Naive thymus-derived CD8-positive, alpha-beta T cell (primary cell): Measurements from ENCODE around the gene FOXO1. TPM values are rescaled to one million over a fixed set of nuclear protein-coding genes. Genes with fewer than 3 reads are reported as not detected.

Source experiments
- ATAC-seq, 2 donors: fragments of 150-1000 bp; cut with Tn5 transposase in 1 of 2; sonication (Bioruptor Pico), chemical (Tn5 transposase) in 1 of 2; 1 replicate in 1 of 2; 2 replicates in 1 of 2; pipeline ENCODE4 v1.10.0; 2021; ENCODE audit warnings: mild to moderate bottlenecking in 2 of 2, moderate library complexity in 2 of 2
- POLR2A ChIA-PET: fragments of 350-600 bp; sonication (Branson Sonifier 250); formaldehyde crosslinking; loops from one replicate; lab custom pipeline; 2021; ENCODE audit warnings: antibody characterized with exemption; lab: Charles Lee
- DNase-seq, 10 donors: peaks; one replicate each; pipeline versions ENCODE4 v3.0.0 to v3.0.0-alpha.2; 2020 to 2022
- H3K27ac Mint-ChIP-seq, 10 donors: one replicate each; pipeline ENCODE4 v1.8.0; 2020 to 2022; ENCODE audit warnings: mild to moderate bottlenecking in 10 of 10, mixed read lengths in 10 of 10, moderate library complexity in 4 of 10, inconsistent platforms in 1 of 10
- H3K27me3 Mint-ChIP-seq, 5 donors: one replicate each; pipeline ENCODE4 v1.8.0; 2021 to 2022; ENCODE audit warnings: mixed read lengths in 5 of 5
- H3K36me3 Mint-ChIP-seq, 3 donors: one replicate each; pipeline ENCODE4 v1.8.0; 2020 to 2022; ENCODE audit warnings: mixed read lengths in 3 of 3, mild to moderate bottlenecking in 2 of 3, inconsistent platforms in 1 of 3
- H3K4me1 Mint-ChIP-seq, 4 donors: one replicate each; pipeline ENCODE4 v1.8.0; 2021 to 2022; ENCODE audit warnings: mixed read lengths in 4 of 4
- H3K4me3 Mint-ChIP-seq, 10 donors: one replicate each; pipeline ENCODE4 v1.8.0; 2020 to 2022; ENCODE audit warnings: mild to moderate bottlenecking in 10 of 10, mixed read lengths in 10 of 10, moderate library complexity in 6 of 10, inconsistent platforms in 1 of 10
- H3K9me3 Mint-ChIP-seq, 9 donors: one replicate each; pipeline ENCODE4 v1.8.0; 2020 to 2022; ENCODE audit warnings: mixed read lengths in 9 of 9, mild to moderate bottlenecking in 3 of 9, inconsistent platforms in 1 of 9, moderate library complexity in 1 of 9
- polyA plus RNA-seq, 3 donors: library from polyadenylated mRNA; unstranded; fragments of 300-500 nt; fragmentation: Illumina TruSeq; gene quantifications; one replicate each; pipeline ENCODE4 v1.2.3, GENCODE V29; 2021
- total RNA-seq, 8 experiments: library from RNA in 2 of 8; stranded (reverse) in 2 of 8; gene quantifications; one replicate each; pipeline ENCODE4 v1.2.3 and lab custom pipeline; 2021 to 2026

Gene FOXO1
- total and polyA plus RNA-seq, 5 experiments from 2014 or later: 59.1 to 137 (median 101) TPM

- Mint-ChIP-seq H3K36me3 (no peaks in the 10 kb centered on the region), H3K4me1 (peaks cover 4 to 19% (median 6%) of the 10 kb centered on the region in 4 donors), H3K9me3 (no peaks in the 10 kb centered on the region), H3K27me3 (no peaks in the 10 kb centered on the region), H3K4me3 (no peak overlapping the region), H3K27ac (no peak overlapping the region)
- DNase-seq (no peak), ATAC-seq (no peak)
- POLR2A ChIA-PET: interaction anchor here (0.6 to 0.7 kb wide), 2 partner anchors 22 to 608 kb away, joined by 3 read pairs; no protein-coding TSS in a partner anchor
These were observed 10.6 kb upstream of the FOXO1 start for GRCh38 chr13:40677064-40677463.

GRCh38 chr13:40676007-40676406 lies 9.6 kb upstream of the FOXO1 start:
- Mint-ChIP-seq H3K9me3 (no peaks in the 10 kb centered on the region), H3K36me3 (no peaks in the 10 kb centered on the region), H3K27me3 (no peaks in the 10 kb centered on the region), H3K4me1 (peaks cover 0 to 14% (median 1%) of the 10 kb centered on the region in 4 donors), H3K27ac (no peak overlapping the region), H3K4me3 (no peak overlapping the region)
- POLR2A ChIA-PET: interaction anchor here (0.6 to 0.9 kb wide), 2 partner anchors 18 to 67 kb away, joined by 3 read pairs; no protein-coding TSS in a partner anchor
- no peak for DNase-seq
- ATAC-seq: no peak

DNA sequence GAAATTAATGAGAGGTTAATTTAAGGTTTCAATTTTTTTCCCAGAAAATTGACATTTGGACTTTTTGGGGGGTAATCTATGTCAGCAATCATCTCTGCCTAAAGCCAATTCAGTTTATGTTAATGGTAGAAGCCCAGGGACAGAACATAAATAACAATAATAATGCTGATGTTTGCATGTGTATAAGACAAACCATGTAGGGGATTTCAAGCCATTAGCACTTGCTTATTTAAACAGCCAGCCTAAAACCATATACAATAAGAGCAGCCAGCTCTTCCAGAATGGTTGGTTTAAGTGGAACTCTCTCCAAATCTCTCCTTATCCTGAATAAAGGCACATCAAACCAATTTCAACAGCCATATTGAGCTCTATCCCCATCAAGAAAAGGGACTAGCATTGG lies 7.0 kb upstream of the FOXO1 start:
- Mint-ChIP-seq H3K36me3 (no peaks in the 10 kb centered on the region), H3K27ac (peak overlapping the region in 1 of 10 donors; percentile 9), H3K4me1 (peaks cover 2 to 22% (median 8%) of the 10 kb centered on the region in 4 donors), H3K27me3 (no peaks in the 10 kb centered on the region), H3K9me3 (no peaks in the 10 kb centered on the region), H3K4me3 (no peak overlapping the region)
- ATAC-seq: no peak
- no peak for DNase-seq
- POLR2A ChIA-PET: interaction anchor here (0.6 to 1.6 kb wide), 2 partner anchors 8 to 36 kb away, joined by 4 to 6 read pairs; no protein-coding TSS in a partner anchor

- peak overlapping the region in 1 of 10 donors; percentile 20 for H3K27ac Mint-ChIP-seq
- peaks cover 8 to 28% (median 14%) of the 10 kb centered on the region in 4 donors for H3K4me1 Mint-ChIP-seq
- POLR2A ChIA-PET: interaction anchor here (0.6 to 1.6 kb wide), 2 partner anchors 8 to 35 kb away, joined by 4 to 6 read pairs; no protein-coding TSS in a partner anchor
- no peaks in the 10 kb centered on the region for H3K9me3 Mint-ChIP-seq
- H3K36me3 Mint-ChIP-seq: no peaks in the 10 kb centered on the region
- no peak overlapping the region for H3K4me3 Mint-ChIP-seq
- DNase-seq (no peak), ATAC-seq (no peak)
- no peaks in the 10 kb centered on the region for H3K27me3 Mint-ChIP-seq
These were observed 6.4 kb upstream of the FOXO1 start for GRCh38 chr13:40672765-40673397.

DNA sequence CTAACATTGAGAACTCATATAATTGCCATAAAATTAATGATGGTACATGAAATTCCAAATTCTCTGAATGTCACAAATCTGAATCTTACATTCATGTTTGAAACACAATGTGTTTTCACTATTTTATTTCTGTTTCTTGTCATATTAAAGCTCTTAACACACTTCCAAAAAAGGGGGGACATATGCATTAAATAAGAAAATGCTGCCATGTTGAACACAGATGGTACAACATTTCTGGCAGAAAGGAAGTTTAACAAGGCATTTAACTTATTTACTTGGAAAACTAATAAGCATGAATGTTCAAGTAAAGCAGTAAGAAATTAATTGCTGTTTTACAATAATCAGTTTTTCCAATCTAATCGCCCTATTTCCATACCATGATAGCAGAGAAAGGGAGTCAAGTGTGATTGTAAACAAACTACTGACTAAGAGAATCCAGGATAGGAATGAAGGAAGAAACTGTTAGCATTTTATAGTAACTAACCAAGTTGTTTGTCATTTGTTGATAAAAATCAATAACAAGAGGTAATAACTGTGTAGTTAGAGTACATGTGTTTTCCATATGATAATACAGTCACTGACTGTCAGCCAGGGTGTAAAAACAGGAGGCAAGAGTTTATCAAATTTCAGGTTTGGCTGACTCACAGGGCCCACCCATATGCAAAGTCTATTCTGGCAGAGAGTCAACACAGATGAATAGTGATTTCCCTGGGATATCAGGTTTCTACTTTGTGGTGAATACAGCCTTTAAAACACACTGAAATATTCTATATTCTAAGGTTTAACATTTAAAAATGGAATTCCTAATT lies 5.7 kb upstream of the FOXO1 start:
- no peak for ATAC-seq
- H3K4me1 Mint-ChIP-seq: peaks cover 13 to 34% (median 19%) of the 10 kb centered on the region in 4 donors
- H3K27ac Mint-ChIP-seq: peak overlapping the region in 1 of 10 donors; percentile 49
- DNase-seq: no peak
- no peak overlapping the region for H3K4me3 Mint-ChIP-seq
- POLR2A ChIA-PET: no interaction called here
- H3K9me3 Mint-ChIP-seq: no peaks in the 10 kb centered on the region
- H3K27me3 Mint-ChIP-seq: no peaks in the 10 kb centered on the region
- no peaks in the 10 kb centered on the region for H3K36me3 Mint-ChIP-seq

DNA sequence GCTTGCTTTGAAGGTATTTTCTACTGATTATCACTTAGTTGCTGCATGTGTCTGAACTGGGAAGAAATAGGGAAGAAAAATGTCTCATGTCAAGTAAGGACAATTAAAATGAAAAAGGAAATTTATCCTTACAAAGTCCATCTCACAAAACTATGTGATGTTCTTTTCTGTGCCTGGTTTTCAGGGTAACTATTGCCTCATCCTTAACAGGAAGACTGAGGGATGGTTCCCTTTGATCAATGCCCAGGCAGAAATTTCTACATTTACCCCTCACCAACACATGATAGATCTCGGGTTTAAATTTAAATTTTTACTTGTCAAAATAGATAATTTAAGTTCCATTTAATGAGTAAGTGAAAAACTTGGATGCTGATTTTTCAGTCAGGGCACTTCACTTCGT lies 3.9 kb upstream of the FOXO1 start:
- no peak for DNase-seq
- peak overlapping the region in 4 of 10 donors; percentile 34 to 53 (median 52) for H3K27ac Mint-ChIP-seq
- peaks cover 13 to 34% (median 19%) of the 10 kb centered on the region in 4 donors for H3K4me1 Mint-ChIP-seq
- peaks cover 0 to 1% (median 0%) of the 10 kb centered on the region in 3 donors for H3K36me3 Mint-ChIP-seq
- H3K4me3 Mint-ChIP-seq: no peak overlapping the region
- POLR2A ChIA-PET: no interaction called here
- H3K9me3 Mint-ChIP-seq: no peaks in the 10 kb centered on the region
- no peak for ATAC-seq
- no peaks in the 10 kb centered on the region for H3K27me3 Mint-ChIP-seq

DNA sequence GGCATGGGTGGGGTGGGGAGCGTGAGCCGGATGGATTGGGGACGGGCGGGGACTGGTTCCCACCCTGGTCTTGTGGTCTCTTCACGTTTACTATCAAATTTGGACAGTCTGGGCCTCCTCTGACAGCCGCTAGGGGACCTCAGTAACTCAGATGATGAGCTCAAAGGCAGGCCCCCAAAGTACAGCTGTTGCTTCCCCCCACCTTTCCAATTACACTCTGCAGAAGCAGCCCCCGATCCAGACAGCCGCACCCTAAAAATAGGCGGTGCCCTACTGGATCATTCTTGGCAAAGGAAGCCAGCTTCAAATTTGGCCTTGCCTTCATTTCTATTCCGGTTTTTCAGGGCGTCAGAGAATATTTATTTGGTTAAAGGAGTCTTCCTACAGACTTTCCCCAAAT lies 1.9 kb upstream of the FOXO1 start:
- Mint-ChIP-seq H3K9me3 (no peaks in the 10 kb centered on the region), H3K27ac (peak overlapping the region; percentile 86 to 97 (median 93)), H3K4me3 (peak overlapping the region; percentile 84 to 98 (median 92)), H3K27me3 (no peaks in the 10 kb centered on the region), H3K4me1 (peaks cover 14 to 40% (median 22%) of the 10 kb centered on the region in 4 donors), H3K36me3 (peaks cover 0 to 4% (median 2%) of the 10 kb centered on the region in 3 donors)
- POLR2A ChIA-PET: interaction anchor here (0.6 to 5.9 kb wide), 11 partner anchors 13 to 891 kb away, joined by 3 to 102 read pairs (median 6); no protein-coding TSS in a partner anchor
- ATAC-seq (peak; percentile 11 to 28), DNase-seq (peak; percentile 21 to 77 (median 52))

- peaks cover 0 to 4% (median 2%) of the 10 kb centered on the region in 3 donors for H3K36me3 Mint-ChIP-seq
- ATAC-seq: no peak
- peak overlapping the region; percentile 86 to 97 (median 94) for H3K27ac Mint-ChIP-seq
- POLR2A ChIA-PET: interaction anchor here (0.8 to 5.9 kb wide), 7 partner anchors 14 to 891 kb away, joined by 3 to 102 read pairs (median 6); no protein-coding TSS in a partner anchor
- DNase-seq: no peak
- H3K9me3 Mint-ChIP-seq: no peaks in the 10 kb centered on the region
- peak overlapping the region; percentile 84 to 98 (median 92) for H3K4me3 Mint-ChIP-seq
- H3K4me1 Mint-ChIP-seq: peaks cover 18 to 41% (median 28%) of the 10 kb centered on the region in 4 donors
- H3K27me3 Mint-ChIP-seq: no peaks in the 10 kb centered on the region
These were observed 1.2 kb upstream of the FOXO1 start for GRCh38 chr13:40667622-40667978.

DNA sequence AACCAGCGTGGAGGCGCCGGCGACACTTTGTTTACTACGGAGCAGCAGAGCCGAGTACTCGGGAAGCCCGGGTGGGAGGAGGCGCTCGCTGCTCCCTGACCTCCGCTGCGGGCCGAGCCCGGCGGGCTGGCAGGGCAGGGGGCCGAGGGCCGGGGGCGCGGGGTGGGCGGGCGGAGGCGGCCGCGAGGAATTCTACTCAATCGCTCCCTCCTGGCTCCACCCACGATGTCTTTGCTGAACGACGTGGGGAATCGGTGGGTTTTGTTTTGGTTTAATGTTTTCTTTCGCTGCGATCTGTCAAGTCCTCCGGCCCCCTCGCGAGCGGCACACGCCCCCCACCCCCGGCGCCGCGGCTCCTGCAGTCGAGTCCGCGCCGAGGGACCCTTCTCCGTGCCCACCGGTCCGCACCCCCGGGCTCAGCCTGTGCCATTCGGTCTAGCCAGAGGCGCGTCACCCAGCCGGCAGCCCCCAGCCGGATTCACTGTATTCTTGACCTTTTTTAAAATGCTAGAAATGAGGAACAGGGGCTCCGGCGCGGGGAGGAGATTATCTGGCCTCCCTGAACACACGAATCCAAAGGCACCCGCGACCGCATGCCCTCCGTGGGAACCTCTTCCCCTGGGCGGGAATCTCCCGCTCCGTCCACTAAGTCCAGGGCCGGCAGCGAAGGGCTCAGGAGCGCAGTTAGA lies 636 bp upstream of the FOXO1 start:
- Mint-ChIP-seq H3K27me3 (no peaks in the 10 kb centered on the region), H3K4me1 (peaks cover 19 to 41% (median 33%) of the 10 kb centered on the region in 4 donors), H3K36me3 (peaks cover 0 to 4% (median 2%) of the 10 kb centered on the region in 3 donors), H3K27ac (peak overlapping the region; percentile 86 to 97 (median 94)), H3K4me3 (peak overlapping the region; percentile 84 to 98 (median 92)), H3K9me3 (no peaks in the 10 kb centered on the region)
- POLR2A ChIA-PET: interaction anchor here (0.6 to 5.9 kb wide), 12 partner anchors 14 to 890 kb away, joined by 3 to 102 read pairs (median 6); no protein-coding TSS in a partner anchor
- DNase-seq (peak in 4 of 10 donors; percentile 28 to 65 (median 36)), ATAC-seq (peak; percentile 25 to 33)

DNA sequence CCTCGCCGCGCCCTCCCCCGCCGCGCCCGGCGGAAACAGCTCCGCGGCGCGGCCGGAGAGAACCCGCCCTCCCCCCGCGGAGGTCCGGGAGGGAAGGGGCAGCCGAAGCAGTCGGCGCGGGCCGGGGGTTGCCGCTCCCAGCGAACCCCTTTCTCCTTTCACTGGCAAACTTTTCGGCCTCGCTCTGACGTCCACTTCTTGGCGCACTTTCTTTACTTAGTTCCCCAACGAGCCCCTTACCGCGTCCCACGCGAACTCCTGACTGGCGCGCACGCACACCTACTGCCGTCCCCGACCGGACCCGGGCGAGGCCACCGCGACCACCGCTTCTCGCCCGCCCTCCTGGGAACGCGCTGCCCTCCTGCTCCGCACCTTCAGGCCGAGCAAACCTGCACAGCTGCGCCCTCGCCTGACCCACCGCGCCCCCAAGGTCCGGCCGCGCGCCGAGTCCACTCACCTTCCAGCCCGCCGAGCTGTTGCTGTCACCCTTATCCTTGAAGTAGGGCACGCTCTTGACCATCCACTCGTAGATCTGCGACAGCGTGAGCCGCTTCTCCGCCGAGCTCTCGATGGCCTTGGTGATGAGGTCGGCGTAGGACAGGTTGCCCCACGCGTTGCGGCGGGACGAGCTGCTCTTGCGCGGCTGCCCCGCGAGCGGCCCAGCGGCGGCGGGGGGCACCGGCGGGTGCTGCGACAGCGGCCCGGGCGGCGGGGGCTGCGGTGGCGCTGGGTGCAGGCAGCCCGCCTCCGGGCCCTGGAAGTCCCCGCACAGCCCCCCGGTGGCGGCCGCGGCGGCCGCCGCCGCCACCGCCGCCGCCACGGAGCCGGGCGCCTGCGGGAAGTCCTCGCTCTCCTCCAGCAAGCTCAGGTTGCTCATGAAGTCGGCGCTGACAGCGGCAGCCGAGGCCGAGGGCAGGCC lies 1.1 kb downstream of the FOXO1 start:
- H3K4me3 Mint-ChIP-seq: peak overlapping the region; percentile 85 to 98 (median 92)
- H3K4me1 Mint-ChIP-seq: peaks cover 29 to 52% (median 48%) of the 10 kb centered on the region in 4 donors
- ATAC-seq (peak; percentile 11 to 24), DNase-seq (peak; percentile 29 to 70 (median 46))
- H3K9me3 Mint-ChIP-seq: no peaks in the 10 kb centered on the region
- POLR2A ChIA-PET: interaction anchor here (0.6 to 5.9 kb wide), 40 partner anchors 8 to 879 kb away, joined by 3 to 102 read pairs (median 4); no protein-coding TSS in a partner anchor
- no peaks in the 10 kb centered on the region for H3K27me3 Mint-ChIP-seq
- peak overlapping the region; percentile 79 to 96 (median 89) for H3K27ac Mint-ChIP-seq
- peaks cover 0 to 9% (median 4%) of the 10 kb centered on the region in 3 donors for H3K36me3 Mint-ChIP-seq
